Right lobe of liver (tissue), 4 donors: Measurements from ENCODE around the gene RHOJ.

ENCODE experiments used
- CTCF ChIP-seq, 4 donors: fragments of 200-600 bp in 3 of 4; fragments of 450-650 bp in 1 of 4; IDR thresholded peaks; one replicate each; pipeline versions ENCODE4 v1.5.1 to v1.8.0; 2016 to 2022; ENCODE audit warnings: antibody characterized with exemption in 4 of 4, mild to moderate bottlenecking in 2 of 4
- POLR2A ChIP-seq: fragments of 450-650 bp; IDR thresholded peaks from one replicate; pipeline ENCODE4 v1.6.1; 2017; ENCODE audit warnings: antibody characterized with exemption, mild to moderate bottlenecking
- donor health status: DM: no; HTN: no; CAD: no.
- donor health status: DM: no; HTN: no; CAD: no.
- donor health status: DM: no; HTN: yes; CAD: no.

DNA sequence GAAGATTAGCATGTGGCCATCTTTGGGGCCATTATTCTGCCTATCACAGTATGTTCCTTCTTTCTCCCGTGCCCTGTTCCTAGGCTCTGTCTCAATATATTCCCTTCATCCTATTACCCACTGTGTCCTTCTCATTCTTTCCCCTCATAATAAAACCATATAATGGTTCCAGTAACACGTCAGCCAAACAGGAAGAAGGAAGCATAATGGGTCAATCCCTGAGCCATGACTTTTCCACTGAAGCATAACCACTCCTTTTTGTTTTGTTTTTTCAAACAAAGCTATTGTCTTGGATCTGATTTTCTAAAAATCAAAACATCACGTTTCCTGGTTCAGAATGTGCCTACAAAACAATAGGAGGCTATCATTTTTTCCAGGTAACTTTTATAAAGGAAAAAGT lies 21.3 kb upstream of the RHOJ start:
- TF ChIP-seq CTCF (IDR thresholded peaks at IDR 0.05) = no peak
- TF ChIP-seq POLR2A = no peak
